Left cardiac atrium (tissue), 4 donors: ENCODE measurements around the gene ALG8. TPM values are rescaled to one million over a fixed set of nuclear protein-coding genes. Genes with fewer than 3 reads are reported as not detected.
A peak's percentile ranks its signal among the peaks of the same experiment; 100 is the strongest.

ENCODE experiments used
- ATAC-seq, 2 donors: fragments of 200-7000 bp; cut with Tn5 transposase; one replicate each; pipeline ENCODE4 v1.9.1; 2020; ENCODE audit warnings: mild to moderate bottlenecking in 2 of 2, moderate library complexity in 2 of 2
- DNase-seq: peaks from one replicate; pipeline ENCODE4 v3.0.0-alpha.2; 2020
- intact Hi-C, 2 donors: fragments of 100-400 bp; cut with DNase I; formaldehyde crosslinking; loops; one replicate each; pipeline versions ENCODE4 v1.14.1 to v1.15.1; 2022 to 2023
- total RNA-seq, 2 donors: library from RNA; stranded (reverse); fragmentation: NEBNext Ultra II Directional; extraction: Animal tissue kit (Norgen Biotek cat#: 25700); gene quantifications; one replicate each; pipeline ENCODE4 v1.2.1, GENCODE V29; 2021
- donor health status: DM: no; HTN: yes; CAD: no.
- donor health status: DM: no; HTN: yes; CAD: no; lungs with severe emphysema.
- donor health status: DM: yes; HTN: yes; CAD: no.
- donor health status: Dilated cardiomyopathy.

ALG8 gene
- total RNA-seq, 2 donors from 2014 or later = 21.1 to 25.2 TPM

GRCh38 chr11:78163828-78164227 lies 24.4 kb upstream of the ALG8 start:
- DNase-seq = no peak
- no peak for ATAC-seq

GRCh38 chr11:78161962-78162371 lies 22.5 kb upstream of the ALG8 start:
- DNase-seq (peak; percentile 59), ATAC-seq (peak; percentile 35 to 56)
- intact Hi-C loops = no loop called here

More at GRCh38 chr11:78163828-78164227, 24.4 kb upstream of the ALG8 start:
- intact Hi-C loops = no loop called here

- ATAC-seq (no peak), DNase-seq (no peak)
- intact Hi-C loops = no loop called here
These were observed 21.9 kb upstream of the ALG8 start for GRCh38 chr11:78161346-78161745.

- no peak for DNase-seq
- intact Hi-C loops = no loop called here
- no peak for ATAC-seq
These were observed 21.1 kb upstream of the ALG8 start for GRCh38 chr11:78160557-78160956.

- peak; percentile 16 to 73 for ATAC-seq
- DNase-seq = no peak
- intact Hi-C loops = loop anchor here in 1 of 2 donors (10.0 kb wide), 1 partner anchor 276 kb away; no protein-coding TSS in a partner anchor
These were observed 19.7 kb upstream of the ALG8 start for GRCh38 chr11:78158987-78159652.

GRCh38 chr11:78156127-78156844 lies 16.9 kb upstream of the ALG8 start:
- ATAC-seq = no peak
- no peak for DNase-seq
- intact Hi-C loops = loop anchor here in 1 of 2 donors (10.0 kb wide), 1 partner anchor 279 kb away; no protein-coding TSS in a partner anchor

GRCh38 chr11:78151804-78152203 lies 12.4 kb upstream of the ALG8 start:
- no peak for ATAC-seq
- intact Hi-C loops = loop anchor here in 1 of 2 donors (10.0 kb wide), 1 partner anchor 283 kb away; no protein-coding TSS in a partner anchor
- no peak for DNase-seq

GRCh38 chr11:78150754-78151153 lies 11.3 kb upstream of the ALG8 start:
- ATAC-seq = no peak
- intact Hi-C loops = loop anchor here in 1 of 2 donors (10.0 kb wide), 1 partner anchor 284 kb away; no protein-coding TSS in a partner anchor
- DNase-seq = no peak

GRCh38 chr11:78150346-78150745 lies 10.9 kb upstream of the ALG8 start:
- DNase-seq (no peak), ATAC-seq (no peak)
- intact Hi-C loops = loop anchor here in 1 of 2 donors (10.0 kb wide), 1 partner anchor 284 kb away; no protein-coding TSS in a partner anchor

GRCh38 chr11:78149646-78150045 lies 10.2 kb upstream of the ALG8 start:
- peak; percentile 65 to 80 for ATAC-seq
- intact Hi-C loops = loop anchor here (5.0 to 10.0 kb wide), 3 partner anchors 275 to 413 kb away; no protein-coding TSS in a partner anchor
- no peak for DNase-seq

- intact Hi-C loops = loop anchor here (5.0 to 10.0 kb wide), 2 partner anchors 277 to 414 kb away; no protein-coding TSS in a partner anchor
- no peak for ATAC-seq
- DNase-seq = no peak
These were observed 8.4 kb upstream of the ALG8 start for GRCh38 chr11:78147807-78148206.

GRCh38 chr11:78145511-78146025 lies 6.1 kb upstream of the ALG8 start:
- DNase-seq = no peak
- intact Hi-C loops = loop anchor here (5.0 to 10.0 kb wide), 2 partner anchors 279 to 417 kb away; no protein-coding TSS in a partner anchor

GRCh38 chr11:78140392-78141077 lies 1.1 kb upstream of the ALG8 start:
- intact Hi-C loops = loop anchor here in 1 of 2 donors (10.0 kb wide), 1 partner anchor 284 kb away; no protein-coding TSS in a partner anchor
- no peak for ATAC-seq

More at GRCh38 chr11:78145511-78146025, 6.1 kb upstream of the ALG8 start:
- no peak for ATAC-seq

GRCh38 chr11:78138694-78139421 lies 568 bp downstream of the ALG8 start:
- intact Hi-C loops = no loop called here
- ATAC-seq = peak; percentile 13 to 50
- no peak for DNase-seq

More at GRCh38 chr11:78140392-78141077, 1.1 kb upstream of the ALG8 start:
- no peak for DNase-seq

GRCh38 chr11:78138291-78138690 lies 1.1 kb downstream of the ALG8 start:
- intact Hi-C loops = no loop called here
- ATAC-seq = no peak

GRCh38 chr11:78132475-78132874 lies 7.0 kb downstream of the ALG8 start:
- peak; percentile 33 to 63 for ATAC-seq
- intact Hi-C loops = no loop called here
- DNase-seq = no peak

More at GRCh38 chr11:78138291-78138690, 1.1 kb downstream of the ALG8 start:
- no peak for DNase-seq

GRCh38 chr11:78131956-78132355 lies 7.5 kb downstream of the ALG8 start:
- ATAC-seq (peak; percentile 38), DNase-seq (no peak)
- intact Hi-C loops = no loop called here

GRCh38 chr11:78127403-78127802 lies 12.0 kb downstream of the ALG8 start:
- intact Hi-C loops = no loop called here
- ATAC-seq = no peak
- no peak for DNase-seq
